GM18868 (cell line): ENCODE results near the gene C5orf34.
"Not testable (repeated sequence)": the region's sequence is repeated elsewhere in the genome, so short reads cannot be mapped to it uniquely, and the experiment has no call there.

Experiments
- ATAC-seq: cut with Tn5 transposase; IDR thresholded peaks from one replicate; pipeline ENCODE4 v1.9.1; 2021; ENCODE audit warnings: mild to moderate bottlenecking, moderate library complexity; ENCODE audit not compliant: unreplicated experiment

C5orf34 gene, protein sequence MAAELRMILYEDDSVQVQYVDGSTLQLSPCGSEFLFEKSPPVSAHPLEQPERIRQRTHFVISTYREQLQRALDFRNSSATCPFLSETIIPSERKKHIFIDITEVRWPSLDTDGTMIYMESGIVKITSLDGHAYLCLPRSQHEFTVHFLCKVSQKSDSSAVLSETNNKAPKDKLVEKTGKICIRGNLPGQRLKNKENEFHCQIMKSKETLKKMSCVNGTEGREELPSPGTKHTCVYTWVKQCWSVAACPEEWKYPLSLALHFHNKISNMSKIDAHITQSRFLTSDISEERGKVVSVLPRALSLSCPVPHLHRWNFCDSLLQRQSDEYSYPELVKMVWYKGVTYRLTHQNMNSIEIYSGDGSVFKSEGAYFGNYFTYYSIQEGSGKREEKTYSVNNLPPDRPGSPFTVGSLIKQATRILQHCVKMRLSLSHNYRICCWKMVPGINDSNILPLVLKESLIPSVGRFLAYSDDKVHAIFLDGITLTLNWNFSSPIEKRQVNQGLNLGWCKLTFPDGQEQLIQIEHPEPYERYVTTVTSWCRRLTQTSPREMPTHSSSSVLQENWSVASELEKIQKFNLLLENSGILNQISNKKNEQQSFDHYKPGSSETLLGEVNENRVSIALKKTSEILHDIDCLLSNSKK

DNA sequence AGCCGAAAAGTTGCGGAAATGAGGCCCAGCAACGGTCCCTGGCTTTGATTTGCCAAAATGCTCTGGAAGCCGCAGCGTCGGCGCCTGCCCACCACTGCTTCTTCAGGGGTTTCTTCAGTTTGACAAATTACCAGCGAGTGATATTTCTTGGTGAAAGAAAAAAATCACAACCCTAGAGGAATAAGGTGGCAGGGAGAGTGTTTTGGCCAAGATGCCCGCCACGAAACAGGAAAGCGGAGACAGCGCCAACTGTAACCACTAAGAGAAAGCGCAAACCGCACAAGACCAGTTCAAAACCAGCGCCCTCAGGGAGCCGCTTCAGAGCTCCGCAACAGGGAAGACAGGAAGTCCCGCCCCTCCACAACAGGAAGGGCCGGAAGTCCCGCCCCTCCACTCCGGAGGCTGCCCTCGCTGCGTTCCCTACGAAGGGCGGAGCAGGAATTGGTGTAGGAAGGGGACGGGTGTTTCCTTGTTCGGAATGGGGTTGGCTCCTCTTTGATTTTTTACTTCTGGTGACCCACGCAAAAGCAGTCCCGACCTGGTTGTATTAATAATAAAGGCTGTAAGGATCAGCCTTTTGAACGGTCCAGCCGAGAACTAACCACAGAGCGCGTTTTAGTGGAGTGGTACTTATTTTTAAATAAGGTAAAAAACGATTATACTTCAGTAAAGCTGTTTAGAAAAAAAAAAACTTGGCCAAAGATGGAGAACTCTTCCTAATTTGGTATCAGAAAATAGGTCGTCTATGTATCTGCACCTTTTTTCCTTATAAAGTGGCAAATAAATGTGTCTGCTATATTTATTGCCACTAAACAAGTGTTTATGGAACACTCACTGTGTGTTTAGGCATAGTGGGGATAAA is at the start of gene C5orf34:
Gene C5orf34, minus strand, starts transcription at position 333 of the 862 bp plus-strand sequence. CDS start 5,809 bp downstream, outside the sequence.
- peak; percentile 99 for ATAC-seq

DNA sequence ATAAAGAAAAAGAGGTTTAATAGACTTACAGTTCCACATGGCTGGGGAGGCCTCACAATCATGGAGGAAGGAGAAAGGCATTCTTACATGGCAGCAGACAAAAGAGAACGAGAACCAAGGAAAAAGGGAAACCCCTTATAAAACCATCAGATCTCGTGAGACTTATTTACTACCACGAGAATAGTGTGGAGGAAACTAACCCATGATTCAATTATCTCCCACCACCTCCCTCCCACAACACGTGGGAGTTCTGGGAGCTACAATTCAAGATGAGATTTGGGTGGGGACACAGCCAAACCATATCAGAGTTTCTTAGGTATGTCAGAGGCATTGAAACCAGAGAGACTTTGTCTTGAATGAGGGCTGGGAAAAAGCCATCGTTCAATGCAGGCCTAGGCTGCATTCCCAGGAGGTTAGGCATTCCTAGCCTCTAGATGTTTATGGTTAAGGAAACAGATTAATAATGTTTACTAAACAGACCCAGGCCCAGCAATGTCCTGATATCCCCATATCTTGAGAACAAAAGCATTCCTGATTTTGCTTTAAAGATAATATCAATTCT is 49.4 kb upstream of the C5orf34 start:
- ATAC-seq = no peak

DNA sequence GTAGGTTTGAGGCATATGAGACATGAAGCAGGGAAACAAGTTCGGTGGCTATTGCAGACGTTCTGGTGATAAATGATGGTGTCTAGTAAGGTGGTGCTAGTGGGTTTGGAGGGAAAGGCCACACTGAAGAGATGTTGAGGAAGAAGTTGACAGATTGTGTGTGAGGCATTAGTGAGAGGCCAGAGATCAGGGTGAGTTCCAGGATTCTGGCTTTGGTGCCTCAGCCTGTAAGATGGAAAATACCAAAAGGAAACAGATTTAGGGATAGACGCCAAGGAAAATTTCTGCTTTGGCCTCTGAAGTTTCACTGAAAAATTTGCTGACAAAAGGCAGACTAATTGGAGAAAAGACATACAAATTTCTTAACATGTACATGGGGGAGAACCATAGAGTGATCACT is 48.4 kb upstream of the C5orf34 start:
- no peak for ATAC-seq

DNA sequence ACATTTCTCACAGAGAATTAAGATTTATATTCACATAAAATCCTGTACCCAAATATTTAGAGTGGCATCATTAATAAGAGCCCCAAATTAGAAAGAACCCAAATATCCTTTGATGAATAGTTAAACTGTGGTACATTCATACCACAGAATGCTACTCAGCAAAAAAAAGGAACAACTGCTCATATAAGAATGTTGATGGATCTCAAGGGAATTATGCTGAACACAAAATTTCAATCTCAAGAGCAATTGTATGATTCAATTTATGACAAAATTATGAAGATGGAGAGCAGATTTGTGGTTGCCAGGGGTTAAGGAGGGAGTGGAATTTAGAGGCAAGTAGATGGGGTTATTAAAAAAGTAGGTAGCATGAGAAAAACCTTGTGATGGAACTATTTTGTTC is 46.4 kb upstream of the C5orf34 start:
- ATAC-seq = no peak

DNA sequence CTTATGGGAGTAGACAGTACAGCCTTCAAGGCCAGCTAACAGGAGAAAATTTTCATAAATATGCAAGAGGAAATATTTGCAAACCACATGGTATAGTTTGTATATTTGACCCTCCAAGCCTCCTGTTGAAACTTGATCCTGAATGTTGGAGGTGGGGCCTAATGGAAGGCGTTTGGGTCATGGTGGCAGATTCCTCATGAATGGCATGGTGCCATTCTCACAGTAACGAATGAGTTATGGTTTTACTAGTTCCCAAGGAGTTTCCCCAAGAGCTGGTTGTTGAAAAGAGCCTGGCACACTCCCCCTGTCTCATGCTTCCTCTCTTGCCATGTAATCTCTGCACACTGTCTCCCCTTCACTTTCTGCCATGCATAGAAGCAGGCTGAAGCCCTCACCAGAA is 45.2 kb upstream of the C5orf34 start:
- ATAC-seq = no peak

DNA sequence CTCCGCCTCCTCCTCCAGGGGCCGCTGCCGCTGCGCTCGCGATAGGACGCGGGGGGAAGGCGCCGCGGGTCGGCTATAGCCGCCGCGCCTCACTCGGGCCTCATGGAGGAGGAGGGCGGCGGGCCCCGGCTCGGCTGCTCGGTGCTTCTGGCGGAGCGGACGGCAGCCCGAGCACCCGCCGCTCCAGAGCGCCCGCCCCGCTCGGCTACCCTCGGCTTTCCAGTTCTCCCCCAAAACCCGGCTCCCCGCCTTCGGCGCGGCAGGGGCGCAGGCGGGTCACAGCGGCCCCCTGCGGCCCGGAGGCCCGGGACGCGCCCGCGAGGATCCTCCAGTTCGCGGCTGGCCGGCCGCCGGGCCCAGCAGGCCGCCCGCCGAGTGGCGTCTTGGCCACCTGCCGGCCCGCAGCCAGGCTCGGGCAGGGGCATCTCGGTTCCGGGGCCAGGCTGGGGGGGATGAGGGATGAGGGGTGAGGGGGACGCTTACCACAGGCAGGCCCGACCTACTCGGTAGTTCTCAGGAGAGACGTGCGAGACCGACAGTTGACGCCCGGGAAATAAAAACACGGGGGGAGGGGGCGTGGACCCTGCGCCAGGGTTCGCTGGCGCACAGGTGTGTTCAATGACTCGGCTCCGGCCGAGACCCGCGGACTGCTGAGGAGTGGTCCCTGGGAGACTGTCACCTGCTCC is 42.1 kb upstream of the C5orf34 start, which contains the start of gene PAIP1:
Gene PAIP1, minus strand, starts transcription at position 221 of the 686 bp plus-strand sequence. CDS start 231 bp downstream, outside the sequence.
- peak; percentile 63 for ATAC-seq

DNA sequence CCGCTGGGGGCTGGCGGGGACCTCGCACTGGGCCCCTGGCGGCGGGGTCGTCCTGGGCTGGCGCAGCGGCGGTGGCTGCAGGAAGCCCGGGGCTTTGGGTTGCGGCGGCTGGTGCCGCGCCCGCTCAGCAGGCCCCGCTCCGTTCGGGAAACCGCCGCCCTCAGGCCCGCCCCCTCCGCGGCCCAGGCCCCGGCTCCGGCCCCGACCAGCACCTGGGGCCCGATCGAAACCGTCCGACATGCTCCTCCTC is 41.6 kb upstream of the C5orf34 start:
- ATAC-seq = peak; percentile 80

DNA sequence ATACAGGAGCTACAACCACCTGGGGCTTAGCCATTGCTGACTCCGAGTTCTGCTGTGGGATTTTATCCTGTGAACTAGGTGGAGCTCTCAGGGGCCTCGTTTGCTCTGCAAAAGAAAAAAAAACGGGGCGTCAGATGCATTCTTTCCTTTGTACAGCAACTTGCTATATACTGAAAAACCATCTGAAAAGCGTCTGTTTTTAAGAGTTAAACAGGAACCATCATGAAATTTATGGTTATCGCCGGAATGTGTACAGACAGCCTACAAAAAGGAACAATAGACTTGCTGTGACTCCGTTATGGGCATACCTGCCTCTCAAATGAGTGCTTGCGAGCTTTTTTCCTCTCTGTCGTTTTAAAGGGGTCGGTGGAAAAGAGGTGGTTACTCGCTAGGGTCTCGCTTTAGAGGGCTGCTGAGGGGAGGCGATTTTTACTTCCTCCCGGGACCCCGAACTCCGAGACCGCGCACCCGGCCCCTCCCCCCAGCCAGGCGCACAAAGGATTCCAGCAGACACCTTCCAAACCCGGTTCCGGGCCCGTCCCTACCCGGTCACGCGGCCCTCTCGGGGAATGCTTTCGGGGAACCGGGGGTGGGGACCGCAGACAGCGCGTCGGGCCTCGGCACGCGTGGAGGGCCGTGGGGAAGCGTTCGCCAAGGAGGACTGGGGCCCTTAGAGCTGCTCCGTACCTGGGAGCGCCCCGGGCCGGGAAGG is 41.1 kb upstream of the C5orf34 start:
- ATAC-seq = peak; percentile 17

DNA sequence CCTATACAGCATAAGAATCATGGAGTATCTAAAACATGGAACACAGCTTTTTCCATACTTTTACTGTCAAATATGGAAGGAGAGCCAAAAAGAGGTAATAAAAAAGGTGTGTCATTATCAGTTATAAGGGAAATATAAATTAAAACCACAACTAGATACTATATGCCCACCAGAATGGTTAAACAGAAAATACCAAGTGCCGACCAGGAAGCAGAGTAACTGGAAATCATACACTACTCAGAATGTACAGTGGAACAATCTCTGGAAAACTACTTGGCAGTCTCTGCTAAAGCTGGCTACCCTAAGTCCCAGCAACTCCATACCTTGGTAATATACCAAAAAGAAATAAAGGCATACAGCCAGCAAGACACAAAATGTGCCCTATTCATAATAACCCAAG is 39.5 kb upstream of the C5orf34 start:
- ATAC-seq = no peak

DNA sequence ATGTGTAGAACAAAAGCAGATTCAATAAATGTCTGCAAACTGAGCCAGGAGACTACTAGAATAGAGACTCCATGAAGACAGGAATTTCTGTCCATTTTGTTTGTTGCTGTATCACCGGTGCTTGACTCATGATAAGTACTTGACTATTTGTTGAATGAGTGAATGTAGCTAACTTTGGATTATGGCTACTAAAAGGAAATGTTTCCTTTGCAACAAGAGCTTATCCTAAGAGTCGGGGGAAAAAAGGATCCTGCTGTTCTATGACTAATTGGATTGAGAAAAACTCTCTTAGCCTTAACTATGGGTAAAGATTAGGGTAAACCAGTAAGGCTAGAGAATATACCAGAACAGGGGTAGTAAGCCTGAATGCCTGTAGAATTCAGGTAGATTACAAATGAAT is 38.4 kb upstream of the C5orf34 start:
- ATAC-seq = no peak

DNA sequence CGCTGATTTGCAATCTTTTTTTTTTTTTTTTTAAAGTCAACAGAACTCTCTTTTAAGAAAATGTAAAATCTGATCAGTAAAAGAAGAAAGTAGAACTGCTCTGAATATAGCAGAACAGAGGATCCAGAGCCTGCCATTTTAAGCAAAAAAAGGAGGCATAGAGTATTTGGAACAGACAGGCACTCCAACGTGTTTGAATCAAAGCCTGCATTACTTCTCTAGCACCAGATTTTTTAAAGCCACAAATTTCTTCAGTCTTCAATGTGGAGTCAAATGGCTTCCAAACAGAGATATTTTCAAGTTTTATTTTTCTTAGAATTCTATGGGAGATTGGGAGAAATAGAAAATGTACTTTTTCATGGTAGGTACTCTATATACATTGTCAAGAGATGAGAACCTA is 36.8 kb upstream of the C5orf34 start:
- ATAC-seq = no peak

DNA sequence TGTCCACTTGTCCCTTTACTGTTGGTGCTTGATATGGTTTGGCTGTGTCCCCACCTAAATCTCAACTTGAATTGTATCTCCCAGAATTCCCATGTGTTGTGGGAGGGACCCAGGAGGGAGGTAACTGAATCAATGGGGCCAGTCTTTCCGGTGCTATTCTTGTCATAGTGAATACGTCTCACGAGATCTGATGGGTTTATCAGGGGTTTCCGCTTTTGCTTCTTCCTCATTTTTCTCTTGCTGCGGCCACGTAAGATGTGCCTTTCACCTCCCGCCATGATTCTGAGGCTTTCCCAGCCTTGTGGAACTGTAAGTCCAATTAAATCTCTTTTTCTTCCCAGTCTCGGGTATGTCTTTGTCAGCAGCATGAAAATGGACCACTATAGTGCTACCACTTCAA is 34.3 kb upstream of the C5orf34 start:
- not testable (repeated sequence) for ATAC-seq

DNA sequence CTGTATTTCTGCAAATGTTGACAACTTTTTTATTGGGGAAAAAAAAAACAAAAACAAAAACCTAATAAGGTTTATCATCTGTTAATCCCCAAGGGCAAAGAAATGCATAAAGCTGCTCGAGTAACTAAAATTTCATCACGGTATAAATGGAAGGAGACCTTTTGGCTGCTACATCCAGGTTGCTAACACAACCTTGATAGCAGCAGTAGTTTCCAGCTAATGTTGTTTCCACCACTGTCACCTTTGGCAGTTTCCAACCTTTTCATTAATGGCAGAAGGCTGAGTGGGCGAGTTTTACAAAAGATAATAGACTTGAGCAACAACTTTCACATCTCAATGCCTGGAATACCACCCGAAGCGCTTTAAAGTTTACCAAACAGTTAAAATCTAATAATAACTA is 33.4 kb upstream of the C5orf34 start:
- no peak for ATAC-seq

DNA sequence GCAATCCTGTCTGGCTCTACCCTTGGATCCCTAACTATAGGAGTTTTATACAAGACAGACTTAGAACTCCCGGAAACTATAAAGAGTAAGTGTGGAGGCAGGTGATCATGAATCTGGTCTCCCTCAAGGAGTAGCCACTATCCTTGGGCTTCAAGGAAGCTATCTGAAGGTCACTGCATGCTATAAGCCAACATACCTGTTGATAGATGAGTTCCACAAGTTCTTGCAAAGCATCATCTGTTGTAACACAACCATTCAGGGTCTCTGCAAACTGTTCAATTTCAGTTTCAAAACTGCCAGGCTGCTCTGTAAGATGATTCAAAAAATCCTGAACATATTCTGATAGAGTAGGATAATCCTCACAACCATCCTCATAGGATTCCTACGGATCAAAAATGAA is 32.6 kb upstream of the C5orf34 start:
- ATAC-seq = no peak

DNA sequence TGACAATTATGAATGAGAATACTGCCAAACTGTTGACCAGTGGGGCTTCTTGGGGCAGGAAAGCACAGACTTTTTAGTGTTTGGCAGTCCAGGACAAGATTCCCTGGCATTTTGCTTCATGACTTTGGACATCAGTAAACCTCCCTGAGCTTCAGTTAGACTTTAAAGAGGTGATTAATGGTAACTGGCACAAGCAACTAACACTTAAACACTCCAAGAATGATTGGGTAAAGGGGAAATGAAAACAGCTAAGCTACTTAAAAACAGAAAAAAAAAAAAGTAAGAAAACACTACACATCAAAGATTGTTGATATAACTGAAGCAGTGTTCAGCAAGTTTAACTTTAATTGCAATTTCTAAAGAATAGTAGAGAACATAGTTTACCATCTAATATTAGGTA is 28.5 kb upstream of the C5orf34 start:
- ATAC-seq = no peak

DNA sequence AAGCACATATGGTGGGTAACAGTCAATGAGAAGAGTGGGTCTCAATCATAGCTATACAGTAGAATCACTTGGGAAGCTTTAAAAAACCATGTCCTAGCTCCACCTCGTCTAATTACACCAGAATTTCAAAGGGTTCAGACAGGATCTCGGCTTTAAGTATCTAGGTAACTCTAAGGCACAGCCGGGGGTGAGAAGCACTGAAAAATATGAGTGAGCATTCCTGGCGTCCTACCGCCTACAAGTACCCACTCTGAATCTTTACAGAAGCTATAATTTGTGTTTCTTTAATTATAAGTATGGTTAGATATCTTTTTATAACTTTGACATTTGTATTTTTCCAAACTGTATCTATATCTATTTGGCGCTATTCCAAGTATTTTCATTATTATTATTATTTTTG is 25.8 kb upstream of the C5orf34 start:
- ATAC-seq = no peak

DNA sequence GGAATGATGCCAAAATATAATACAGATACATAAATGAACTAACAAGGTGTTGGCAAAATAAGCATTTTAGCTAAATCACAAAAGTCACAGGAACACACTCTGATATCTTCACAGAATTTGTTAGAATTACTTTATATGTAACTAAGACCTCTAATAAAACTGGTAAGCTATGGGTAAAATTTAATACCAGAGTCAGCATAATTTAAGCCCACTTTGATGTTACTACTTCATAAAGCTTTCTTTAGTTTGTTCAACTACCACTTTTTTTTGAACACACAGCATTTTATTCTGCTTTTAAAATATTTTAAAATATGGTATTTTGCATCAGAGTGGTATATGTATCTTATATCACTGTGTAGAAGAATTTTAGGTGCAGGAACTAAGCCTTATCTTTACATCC is 22.0 kb upstream of the C5orf34 start:
- ATAC-seq = no peak

DNA sequence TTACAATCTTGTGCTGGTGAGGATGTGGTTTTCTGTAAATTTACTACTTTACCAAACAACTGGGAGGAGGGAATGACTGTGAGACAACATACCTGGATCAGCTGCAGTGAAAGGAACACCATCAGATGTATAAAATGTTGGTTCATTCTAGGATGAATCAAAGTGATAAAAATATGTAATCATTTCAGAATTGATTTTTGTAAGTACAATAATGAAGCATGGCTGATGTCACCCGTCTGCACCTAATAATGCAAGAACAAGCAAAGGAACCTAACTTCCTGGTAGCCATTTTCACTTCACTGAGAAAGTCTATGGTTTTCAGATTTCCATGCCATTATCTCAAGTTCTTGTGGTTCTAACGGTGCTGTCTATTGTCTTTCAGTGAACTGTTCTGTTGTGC is 18.7 kb upstream of the C5orf34 start:
- ATAC-seq = no peak

DNA sequence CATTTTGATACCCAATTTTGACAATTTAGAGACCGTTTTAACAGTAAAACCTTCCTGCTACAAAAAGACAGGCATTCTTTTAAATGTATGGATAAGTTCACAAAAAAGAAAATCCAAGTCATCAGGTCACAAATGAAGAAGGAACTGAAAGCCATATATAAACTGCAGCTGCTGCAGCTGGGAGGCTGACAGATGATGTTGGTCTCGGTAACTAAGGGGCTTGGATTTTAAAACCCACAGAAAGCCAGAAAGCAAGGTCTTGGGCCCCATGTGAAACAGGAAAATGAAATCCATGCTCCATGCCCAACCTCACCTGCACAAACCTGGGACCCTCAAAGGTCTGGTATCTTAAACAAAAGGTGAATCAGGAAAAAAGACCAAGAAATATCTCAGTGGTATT is 15.7 kb upstream of the C5orf34 start:
- ATAC-seq = no peak

DNA sequence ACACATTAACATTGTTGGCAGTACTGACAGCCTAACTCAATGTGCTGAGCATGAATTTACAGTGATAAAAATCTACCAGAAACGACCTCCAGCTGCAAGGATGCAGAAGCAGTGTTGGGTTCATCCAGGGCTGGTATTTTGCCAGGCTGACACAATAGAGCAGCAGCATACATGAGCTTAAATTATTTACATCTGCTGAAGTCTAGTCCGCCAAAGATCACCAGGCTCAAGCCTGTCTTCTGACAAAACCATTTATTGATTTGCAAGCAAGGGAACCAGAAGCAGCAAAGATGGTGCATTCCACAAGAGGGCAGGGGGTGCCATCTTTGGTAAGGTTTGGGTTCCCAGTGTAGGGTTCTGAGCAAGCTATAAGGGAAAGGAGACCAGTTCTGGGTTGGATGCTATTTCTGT is 8.7 kb upstream of the C5orf34 start:
- ATAC-seq = no peak
